CD4-positive, alpha-beta T cell treated with Interleukin-21 for 1 hour (primary cell): ENCODE results near the gene HMGB4.

ENCODE experiments used
- DNase-seq: peaks from one replicate; pipeline ENCODE4 v3.0.0-alpha.2; 2020

HMGB4 gene

GRCh38 chr1:33849211-33849610 lies 14.7 kb upstream of the HMGB4 start:
- DNase-seq: no peak

- DNase-seq: no peak
These were observed 13.4 kb upstream of the HMGB4 start for GRCh38 chr1:33850481-33850880.

DNA sequence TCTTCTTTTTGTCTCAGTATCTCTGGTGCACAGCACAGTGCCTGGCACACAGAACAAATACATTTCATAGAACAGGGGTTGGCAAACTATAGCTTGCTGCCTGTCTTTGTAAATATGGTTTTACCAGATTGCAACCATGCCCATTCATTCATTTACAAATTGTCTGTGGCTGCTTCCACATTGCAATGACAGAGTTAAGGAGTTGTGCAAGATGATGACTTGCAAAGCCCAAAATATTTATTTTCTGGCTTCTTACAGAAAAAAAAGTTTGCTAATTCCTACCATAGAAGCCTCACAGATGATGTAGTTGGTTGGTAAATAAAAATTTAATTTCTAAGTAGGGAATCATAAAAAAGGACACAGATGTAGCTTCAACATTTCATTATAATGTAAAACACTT lies 11.2 kb upstream of the HMGB4 start:
- no peak for DNase-seq

GRCh38 chr1:33853431-33853830 lies 10.4 kb upstream of the HMGB4 start:
- DNase-seq: no peak

DNA sequence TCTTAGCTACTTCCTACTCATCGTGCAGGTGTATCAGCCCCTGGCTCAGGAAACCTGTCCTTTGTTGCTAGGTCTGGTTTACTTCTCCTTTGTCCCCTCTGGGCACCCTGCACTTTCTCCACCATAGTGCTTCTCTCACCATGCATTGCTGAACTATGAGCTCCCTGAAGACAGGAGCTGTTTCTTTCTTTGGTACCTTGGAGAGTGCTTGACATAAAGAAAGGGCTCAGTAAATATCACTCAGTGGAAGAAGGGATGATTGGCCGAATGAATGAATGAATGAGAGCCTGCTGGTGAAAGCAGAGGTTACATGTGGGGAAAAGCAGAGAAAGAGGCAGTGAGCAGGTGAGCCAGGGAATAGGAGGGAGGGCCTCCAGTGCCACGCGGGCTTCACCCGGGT lies 9.8 kb upstream of the HMGB4 start:
- DNase-seq: no peak

DNA sequence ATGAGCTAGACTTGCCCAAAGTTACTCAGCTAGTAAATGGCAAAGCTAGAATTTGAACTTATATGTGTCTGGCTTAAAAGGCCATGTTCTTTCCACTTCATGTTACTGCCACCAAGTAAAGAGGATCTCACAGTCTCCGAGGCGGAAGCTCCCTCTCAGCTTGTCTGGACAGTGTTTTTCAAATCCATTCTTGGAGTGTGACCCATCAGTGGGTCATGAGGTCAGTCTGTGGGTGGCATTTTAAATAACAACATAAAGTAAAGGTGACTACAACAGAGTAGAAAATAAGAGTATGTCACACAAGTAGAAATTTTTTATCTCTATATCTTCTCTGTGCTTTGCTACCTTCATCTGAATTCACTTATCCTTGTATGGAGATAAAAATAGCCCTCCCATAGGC lies 3.2 kb upstream of the HMGB4 start:
- DNase-seq: no peak

DNA sequence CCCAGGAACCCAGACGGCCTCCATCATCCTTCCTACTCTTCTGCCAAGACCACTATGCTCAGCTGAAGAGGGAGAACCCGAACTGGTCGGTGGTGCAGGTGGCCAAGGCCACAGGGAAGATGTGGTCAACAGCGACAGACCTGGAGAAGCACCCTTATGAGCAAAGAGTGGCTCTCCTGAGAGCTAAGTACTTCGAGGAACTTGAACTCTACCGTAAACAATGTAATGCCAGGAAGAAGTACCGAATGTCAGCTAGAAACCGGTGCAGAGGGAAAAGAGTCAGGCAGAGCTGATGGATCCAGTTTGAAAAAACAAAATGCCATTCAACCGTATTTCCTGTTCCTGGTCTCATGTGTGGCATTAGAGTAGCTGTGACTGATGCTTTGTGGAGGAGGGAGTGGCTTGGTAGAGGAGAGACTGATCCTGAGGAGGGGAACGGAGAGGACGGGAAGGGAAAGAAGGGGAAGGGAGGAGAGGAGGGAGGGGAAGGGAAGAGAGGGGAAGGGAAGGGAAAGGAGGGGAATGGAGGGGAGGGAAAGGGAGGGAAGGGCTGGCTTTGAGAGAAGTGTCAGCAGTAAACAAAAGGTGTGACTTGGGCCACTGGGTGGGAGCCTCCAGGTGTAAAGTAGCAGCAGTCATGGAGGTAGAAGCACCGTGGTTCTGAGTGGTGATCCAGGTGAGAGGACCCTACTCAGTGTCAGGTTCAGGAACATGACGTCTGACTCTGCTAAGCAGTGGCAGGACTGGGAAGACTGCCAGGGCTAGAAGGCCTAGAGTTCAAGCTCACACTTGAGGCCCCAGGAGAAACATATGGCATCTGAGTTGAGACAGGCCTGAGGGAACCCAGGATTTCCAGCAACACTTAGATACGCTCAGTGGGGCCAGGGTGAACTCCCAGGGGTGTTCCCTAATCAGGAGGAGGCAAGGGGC lies 846 bp downstream of the HMGB4 start:
- DNase-seq: no peak

DNA sequence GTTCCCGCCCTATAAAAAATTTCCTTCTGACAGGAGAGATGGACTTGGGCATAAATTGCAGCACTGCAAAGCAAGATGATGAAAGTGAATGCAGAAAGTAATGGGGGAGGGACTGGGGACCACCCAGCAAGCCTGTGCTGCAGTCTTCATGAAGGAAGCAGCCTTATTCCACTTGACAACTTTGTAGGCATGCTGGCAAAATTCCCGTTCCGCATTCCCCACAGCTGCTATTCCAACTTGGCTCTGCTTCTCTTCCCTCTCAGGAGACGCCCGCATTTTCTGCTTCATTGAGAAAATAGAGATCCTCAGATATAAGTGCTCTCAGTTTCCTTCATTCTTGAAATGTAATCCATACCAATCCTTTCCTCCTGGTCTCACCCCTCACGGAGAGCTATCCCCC lies 2.4 kb downstream of the HMGB4 start:
- DNase-seq: no peak

GRCh38 chr1:33867684-33868083 lies 3.8 kb downstream of the HMGB4 start:
- DNase-seq: no peak

- DNase-seq: no peak
These were observed 8.4 kb downstream of the HMGB4 start for GRCh38 chr1:33872275-33872674.

DNA sequence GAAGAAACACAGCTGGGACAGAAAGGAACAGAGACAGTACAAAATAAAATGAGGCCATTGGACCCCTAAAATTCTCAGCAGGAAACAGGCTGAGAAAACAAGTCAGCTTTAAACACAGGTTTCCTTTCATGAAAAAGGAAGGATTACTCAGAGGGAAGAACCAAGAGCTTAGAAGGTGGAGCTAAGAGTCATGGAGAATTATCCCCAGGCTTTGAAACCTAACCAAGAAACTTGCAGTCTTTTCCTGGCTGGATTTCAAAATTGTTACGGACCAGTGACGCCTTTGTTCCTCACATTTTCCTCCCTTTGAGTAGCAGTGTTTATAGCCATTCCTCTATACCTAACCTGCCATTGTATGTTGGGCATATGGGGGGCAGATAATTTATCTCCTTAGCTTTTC lies 8.8 kb downstream of the HMGB4 start:
- no peak for DNase-seq

DNA sequence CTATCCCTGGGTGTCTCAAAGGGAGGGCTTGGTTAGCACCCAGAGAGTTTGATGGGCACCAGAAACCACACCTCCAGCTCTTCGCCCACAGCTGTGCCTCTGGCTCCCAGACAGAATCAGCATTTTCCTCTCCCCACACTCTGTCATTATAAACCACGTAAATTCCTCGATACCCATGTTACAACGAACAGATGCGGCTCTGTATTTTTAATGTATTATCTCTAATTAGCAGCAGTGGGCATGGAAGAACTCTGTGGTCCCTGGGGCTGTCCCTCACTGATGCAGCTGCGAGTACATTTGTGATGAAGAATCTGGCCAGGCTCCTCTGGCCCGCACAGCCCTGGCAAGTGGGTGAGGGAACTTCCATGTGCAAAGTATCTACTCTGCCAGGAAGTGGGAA lies 10.8 kb downstream of the HMGB4 start:
- no peak for DNase-seq

DNA sequence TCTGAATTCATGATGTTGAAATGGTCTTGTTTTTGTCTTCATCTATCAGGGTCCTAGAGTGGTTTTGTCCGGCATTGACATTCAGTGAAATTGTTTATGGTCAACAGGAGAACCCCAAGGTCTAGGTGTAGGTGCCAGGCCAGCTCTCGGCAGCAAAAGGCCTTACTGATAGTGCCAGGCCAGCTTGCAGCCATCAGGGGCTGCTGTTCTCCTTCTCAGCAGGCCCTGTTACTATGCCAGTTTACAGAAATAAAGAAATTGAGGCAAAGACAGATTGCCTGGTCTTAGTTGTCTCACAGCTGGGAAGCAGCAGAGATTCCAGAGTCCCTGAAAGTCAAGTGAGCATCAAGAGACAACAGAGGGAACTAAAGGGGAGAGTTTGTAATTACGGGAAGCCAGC lies 12.0 kb downstream of the HMGB4 start:
- no peak for DNase-seq

DNA sequence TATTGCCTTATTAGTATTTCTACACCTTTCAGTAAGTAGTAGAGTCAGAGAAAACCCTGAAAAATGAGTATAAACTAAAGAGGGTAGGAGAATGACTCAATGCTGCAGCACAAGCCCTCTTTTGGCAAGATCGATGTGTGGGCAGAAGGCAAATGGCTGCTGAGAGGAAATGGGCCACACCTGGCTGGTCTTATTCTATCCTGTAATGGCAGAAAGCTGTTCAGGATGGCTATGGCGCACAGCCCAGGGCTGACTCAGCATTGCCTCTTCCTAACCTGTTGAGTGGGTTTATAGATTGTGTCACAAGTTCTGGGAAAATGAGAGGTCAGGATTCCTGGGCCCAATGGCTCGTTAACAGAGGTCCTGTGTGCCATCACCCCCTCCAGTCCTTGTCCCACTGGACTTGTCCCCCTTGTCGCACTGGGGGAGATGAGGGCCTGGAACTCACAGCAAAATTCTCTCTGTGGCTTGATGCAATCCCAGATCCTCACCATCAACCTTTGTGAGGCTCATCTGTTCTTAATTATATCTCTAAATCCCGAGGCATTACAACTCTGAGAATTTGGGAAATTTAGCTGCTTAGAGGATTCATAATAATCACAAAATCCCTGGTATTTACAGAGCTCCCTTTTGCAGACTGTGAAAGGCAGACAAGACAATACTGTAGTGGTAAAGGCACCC lies 13.2 kb downstream of the HMGB4 start:
- no peak for DNase-seq

GRCh38 chr1:33878392-33878791 lies 14.5 kb downstream of the HMGB4 start:
- no peak for DNase-seq

GRCh38 chr1:33880305-33880704 lies 16.4 kb downstream of the HMGB4 start:
- DNase-seq: no peak

GRCh38 chr1:33886496-33886895 lies 22.6 kb downstream of the HMGB4 start:
- no peak for DNase-seq

- DNase-seq: no peak
These were observed 29.4 kb downstream of the HMGB4 start for GRCh38 chr1:33893147-33893830.

DNA sequence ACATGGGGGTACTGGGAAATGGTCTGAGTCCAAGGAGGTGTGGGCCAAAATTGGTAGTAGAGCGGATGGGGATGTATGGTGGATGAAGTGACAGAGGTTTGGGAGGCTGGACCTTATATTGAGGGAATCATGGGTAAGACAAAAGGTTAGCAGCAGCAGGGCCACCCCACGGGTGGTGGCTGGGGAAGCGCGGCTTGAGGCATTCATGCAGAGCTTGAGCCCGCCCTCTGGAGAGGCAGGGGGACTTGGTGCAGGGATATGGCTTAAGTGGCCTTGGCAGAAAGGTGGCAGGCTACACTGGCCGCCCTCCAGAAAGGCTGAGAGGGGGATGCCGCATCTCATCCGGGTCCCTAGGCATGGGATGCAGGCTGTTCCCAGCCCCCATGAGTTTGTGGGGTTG lies 31.5 kb downstream of the HMGB4 start:
- no peak for DNase-seq

GRCh38 chr1:33895976-33896375 lies 32.1 kb downstream of the HMGB4 start:
- DNase-seq: no peak

- no peak for DNase-seq
These were observed 33.3 kb downstream of the HMGB4 start for GRCh38 chr1:33897092-33897725.

GRCh38 chr1:33898406-33898805 lies 34.5 kb downstream of the HMGB4 start:
- DNase-seq: no peak

DNA sequence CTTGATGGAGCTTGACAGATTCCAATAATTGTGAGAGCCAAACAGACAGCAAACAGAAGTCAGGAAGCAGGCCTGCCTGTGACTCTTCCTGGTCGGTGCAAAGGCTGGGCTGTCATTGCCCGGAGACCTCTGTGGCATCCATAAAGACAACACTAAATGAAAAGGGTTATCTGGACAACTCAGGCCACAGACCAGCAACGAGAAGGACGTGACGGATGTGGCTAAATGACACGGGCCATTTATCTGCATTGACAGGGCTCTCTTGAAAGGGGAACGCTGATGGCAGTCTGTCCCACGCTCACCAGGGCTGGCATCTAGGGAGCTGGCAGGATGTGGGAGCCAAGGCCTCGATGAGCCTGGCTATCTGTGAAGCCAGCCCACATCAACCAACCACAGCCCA lies 35.0 kb downstream of the HMGB4 start:
- no peak for DNase-seq
